HEK293T (cell line): ENCODE measurements around the gene HOXD11.

Source experiments
- ARNT ChIP-seq: fragments of 450-650 bp; IDR thresholded peaks from 2 replicates; pipeline ENCODE4 v1.6.1; 2017; ENCODE audit warnings: mild to moderate bottlenecking
- BHLHE40 ChIP-seq: fragments of 450-650 bp; IDR thresholded peaks from 2 replicates; pipeline ENCODE4 v1.6.1; 2016; ENCODE audit warnings: mild to moderate bottlenecking, moderate library complexity, borderline replicate concordance
- CTBP1 ChIP-seq: fragments of 450-650 bp; IDR thresholded peaks from 2 replicates; pipeline ENCODE4 v1.6.1; 2016; ENCODE audit warnings: borderline replicate concordance
- ELF4 ChIP-seq: fragments of 450-650 bp; IDR thresholded peaks from 2 replicates; pipeline ENCODE4 v1.6.1; 2017; ENCODE audit warnings: antibody characterized with exemption
- FOXM1 ChIP-seq: fragments of 450-650 bp; IDR thresholded peaks from 2 replicates; pipeline ENCODE4 v1.6.1; 2017; ENCODE audit warnings: mild to moderate bottlenecking, borderline replicate concordance
- LEF1 ChIP-seq: fragments of 450-650 bp; IDR thresholded peaks from 2 replicates; pipeline ENCODE4 v1.6.1; 2017; ENCODE audit warnings: mild to moderate bottlenecking, borderline replicate concordance
- NFRKB ChIP-seq: fragments of 450-650 bp; IDR thresholded peaks from 2 replicates; pipeline ENCODE4 v1.6.1; 2016; ENCODE audit warnings: mild to moderate bottlenecking, moderate library complexity
- SP1 ChIP-seq: fragments of 450-650 bp; IDR thresholded peaks from 2 replicates; pipeline ENCODE4 v1.6.1; 2017
- SUZ12 ChIP-seq: fragments of 450-650 bp; IDR thresholded peaks from 2 replicates; pipeline ENCODE4 v1.6.1; 2016; ENCODE audit warnings: mild to moderate bottlenecking

GRCh38 chr2:176109192-176109901 lies 2.3 kb downstream of the HOXD11 start:
- TF ChIP-seq ELF4 (no peak), SP1 (no peak), LEF1 (no peak), FOXM1 (no peak), NFRKB (no peak), ARNT (no peak), SUZ12 (no peak), CTBP1 (no peak), BHLHE40 (no peak)
